GM19099 (cell line): Measurements from ENCODE around the gene E2F8.
A peak's percentile ranks its signal among the peaks of the same experiment; 100 is the strongest.

Experiments
- POLR2A ChIP-seq: IDR thresholded peaks from 3 replicates; pipeline ENCODE4 v1.6.1; 2011; ENCODE audit warnings: low read depth; ENCODE audit not compliant: insufficient read length; ENCODE audit errors: extremely low read depth

Gene E2F8

GRCh38 chr11:19240420-19241259 is at the start of gene E2F8:
TSS of gene E2F8 (minus strand) at chr11:19240945. CDS start at chr11:19240121, 824 bp downstream.
- TF ChIP-seq POLR2A: peak; percentile 61

GRCh38 chr11:19290356-19290755 is 49.6 kb upstream of the E2F8 start:
- TF ChIP-seq POLR2A: no peak

- no peak for TF ChIP-seq POLR2A
Measured at GRCh38 chr11:19288256-19288655, 47.5 kb upstream of the E2F8 start.

GRCh38 chr11:19286411-19286810 is 45.7 kb upstream of the E2F8 start:
- TF ChIP-seq POLR2A: no peak

- no peak for TF ChIP-seq POLR2A
Measured at GRCh38 chr11:19284881-19285280, 44.1 kb upstream of the E2F8 start.

- no peak for TF ChIP-seq POLR2A
Measured at GRCh38 chr11:19283991-19284390, 43.2 kb upstream of the E2F8 start.

- TF ChIP-seq POLR2A: no peak
Measured at GRCh38 chr11:19281555-19281954, 40.8 kb upstream of the E2F8 start.

- TF ChIP-seq POLR2A: no peak
Measured at GRCh38 chr11:19281041-19281440, 40.3 kb upstream of the E2F8 start.

- TF ChIP-seq POLR2A: no peak
Measured at GRCh38 chr11:19279451-19279850, 38.7 kb upstream of the E2F8 start.

GRCh38 chr11:19276859-19277808 is 36.4 kb upstream of the E2F8 start:
- no peak for TF ChIP-seq POLR2A

- no peak for TF ChIP-seq POLR2A
Measured at GRCh38 chr11:19275496-19275895, 34.8 kb upstream of the E2F8 start.

- no peak for TF ChIP-seq POLR2A
Measured at GRCh38 chr11:19268909-19269308, 28.2 kb upstream of the E2F8 start.

GRCh38 chr11:19267567-19267966 is 26.8 kb upstream of the E2F8 start:
- no peak for TF ChIP-seq POLR2A

- no peak for TF ChIP-seq POLR2A
Measured at GRCh38 chr11:19263333-19263732, 22.6 kb upstream of the E2F8 start.

GRCh38 chr11:19259487-19260345 is 19.0 kb upstream of the E2F8 start:
- TF ChIP-seq POLR2A: no peak
